NCI-H226 (cell line): Measurements from ENCODE around the gene RPEL1.
"Not testable (repeated sequence)": the region's sequence is repeated elsewhere in the genome, so short reads cannot be mapped to it uniquely, and the experiment has no call there.

Experiments used
- DNase-seq: peaks from one replicate; pipeline ENCODE4 v3.0.0-alpha.2; 2015

RPEL1 gene

DNA sequence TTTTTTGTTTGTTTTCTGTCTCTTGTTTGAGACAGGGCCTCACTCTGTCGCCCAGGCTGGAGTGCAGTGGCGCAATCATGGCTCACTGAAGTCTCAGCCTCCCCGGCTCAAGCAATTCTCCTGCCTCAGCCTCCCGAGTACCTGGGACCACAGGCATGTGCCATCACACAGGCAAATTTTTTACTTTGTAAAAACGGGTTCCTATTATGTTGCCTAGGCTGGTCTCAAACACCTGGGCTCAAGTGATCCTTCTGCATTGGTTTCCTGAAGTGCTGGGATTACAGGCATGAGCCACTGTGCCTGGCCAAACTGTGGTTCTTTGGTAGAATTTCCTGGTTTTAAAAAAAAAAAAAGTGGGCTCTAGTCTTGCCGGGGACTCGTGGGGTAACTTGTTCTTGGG, at the start of gene RPEL1:
TSS of gene RPEL1 (plus strand) at position 301 of the 400 bp plus-strand sequence. CDS start 110 bp downstream, outside the sequence.
- DNase-seq, result not testable (repeated sequence)

DNA sequence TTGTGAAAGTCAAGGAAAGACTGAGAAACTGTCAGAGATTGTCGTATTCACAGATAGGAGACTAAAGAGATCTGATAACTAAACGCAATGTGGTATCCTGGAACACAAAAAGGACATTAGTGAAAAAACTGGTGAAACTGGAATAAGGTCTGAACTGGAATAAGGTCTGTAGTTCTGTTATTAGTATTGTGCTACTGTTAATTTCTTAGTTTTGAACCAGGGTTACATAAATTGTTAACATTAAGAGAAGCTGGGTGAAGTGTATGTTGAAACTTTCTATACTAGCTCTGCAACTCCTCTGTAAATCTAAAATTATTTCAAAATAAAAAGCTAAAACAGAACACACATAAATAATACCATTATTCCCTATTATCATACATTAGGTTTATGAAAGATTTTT, 49.2 kb upstream of the RPEL1 start:
- DNase-seq, result no peak

DNA sequence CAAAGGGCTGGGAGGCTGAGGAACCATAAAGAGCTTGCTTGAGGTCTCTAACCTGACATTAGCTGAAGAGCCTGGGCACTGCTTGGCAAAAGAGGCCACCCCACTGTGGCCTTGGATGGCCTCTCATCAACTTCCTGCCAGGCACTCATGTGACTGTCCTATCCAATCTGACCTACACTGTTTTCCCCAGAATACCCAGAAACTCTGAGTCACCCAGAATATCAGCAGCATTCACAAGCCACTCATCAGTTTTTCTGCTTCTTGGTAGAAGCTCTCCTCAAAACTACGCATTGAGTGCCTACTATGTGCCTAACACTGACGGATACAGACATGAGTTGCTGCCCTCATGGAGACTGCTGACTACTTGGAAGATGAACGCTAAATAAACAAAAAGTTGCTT, 48.5 kb upstream of the RPEL1 start:
- peak; percentile 55 for DNase-seq

DNA sequence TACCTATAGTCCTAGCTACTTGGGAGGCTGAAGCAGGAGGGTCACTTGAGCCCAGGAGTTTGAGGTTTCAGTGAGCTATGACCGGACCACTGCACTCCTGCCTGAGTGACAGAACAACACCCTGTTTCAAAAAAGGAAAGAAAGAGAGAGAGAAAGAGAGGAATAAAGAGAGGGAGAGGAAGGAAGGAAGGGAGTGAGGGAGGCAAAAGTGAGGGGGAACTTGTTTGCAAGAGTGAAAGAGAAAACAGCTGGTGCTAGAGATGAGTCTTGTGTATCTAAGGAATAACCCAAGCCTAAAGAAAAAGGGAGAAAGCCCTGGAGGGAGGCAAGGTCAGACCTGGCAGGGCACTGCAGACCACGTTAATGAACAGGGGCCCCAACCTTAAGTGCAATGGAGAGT, 47.8 kb upstream of the RPEL1 start:
- no peak for DNase-seq

DNA sequence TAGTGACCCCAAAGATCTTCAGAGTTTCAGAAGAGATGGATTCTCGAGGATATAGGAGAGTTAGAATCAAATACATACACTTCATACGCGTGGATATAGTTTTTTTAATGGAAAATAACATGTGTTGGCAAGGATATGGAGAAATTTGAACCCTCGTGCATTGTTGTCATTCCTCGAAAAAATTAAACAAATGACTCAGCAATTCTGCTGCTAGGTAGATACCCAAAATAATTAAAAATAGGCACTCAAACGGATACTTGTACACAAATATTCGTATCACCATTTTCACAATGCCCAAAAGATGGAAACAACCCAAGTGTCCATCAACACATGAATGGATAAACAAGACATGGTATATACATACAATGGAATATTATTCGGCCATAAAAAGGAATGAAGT, 47.0 kb upstream of the RPEL1 start:
- no peak for DNase-seq

DNA sequence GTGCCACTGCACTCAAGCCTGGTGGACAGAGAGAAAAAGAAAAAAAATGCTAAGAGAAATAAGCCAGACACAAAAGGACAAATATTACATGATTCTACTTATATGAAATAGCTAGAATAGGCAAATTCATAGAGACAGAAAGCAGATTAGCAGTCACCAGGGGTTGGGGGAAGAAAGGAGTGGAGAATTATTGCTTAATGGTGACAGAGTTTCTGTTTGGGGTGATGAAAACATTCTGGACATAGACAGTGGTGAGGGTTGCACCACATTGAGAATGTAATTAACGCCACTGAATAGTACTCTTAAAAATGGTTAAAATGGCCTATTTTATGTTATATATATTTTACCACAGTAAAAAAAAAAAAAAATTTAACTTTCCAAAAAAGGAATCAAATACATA, 46.2 kb upstream of the RPEL1 start:
- DNase-seq, result no peak

DNA sequence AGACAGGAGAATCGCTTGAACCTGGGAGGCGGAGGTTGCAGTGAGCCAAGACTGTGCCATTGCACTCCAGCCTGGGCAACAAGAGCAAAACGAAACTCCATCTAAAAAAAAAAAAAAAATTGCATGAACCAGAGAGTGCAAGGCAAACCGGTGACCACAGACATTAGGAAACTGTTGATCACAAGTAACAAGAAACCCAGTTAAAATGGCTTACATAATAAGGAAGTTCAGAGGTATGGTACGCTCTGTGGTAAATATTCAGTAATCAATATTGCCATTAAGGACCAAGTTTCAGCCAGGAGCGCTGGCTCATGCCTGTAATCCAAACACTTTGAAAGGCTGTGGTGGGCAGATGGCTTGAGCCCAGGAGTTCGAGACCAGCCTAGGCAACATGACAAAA, 43.4 kb upstream of the RPEL1 start:
- DNase-seq, result no peak

DNA sequence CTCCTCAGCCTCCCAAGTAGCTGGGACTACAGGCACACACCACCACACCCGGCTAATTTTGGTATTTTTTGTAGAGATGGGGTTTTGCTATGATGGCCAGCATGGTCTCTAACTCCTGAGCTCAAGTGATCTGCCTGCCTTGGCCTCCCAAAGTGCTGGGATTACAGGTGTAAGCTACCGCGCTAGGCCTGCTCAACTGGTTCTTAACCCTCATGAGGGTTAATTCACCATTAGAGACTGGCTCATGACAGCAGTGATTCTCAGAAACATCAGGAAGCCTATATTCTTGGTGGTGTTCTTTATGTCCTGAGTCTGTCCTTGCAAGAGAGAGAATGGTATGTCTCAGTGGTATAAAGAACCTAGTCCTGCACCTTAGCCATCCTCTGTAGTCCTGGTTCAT, 42.2 kb upstream of the RPEL1 start:
- DNase-seq, result no peak

DNA sequence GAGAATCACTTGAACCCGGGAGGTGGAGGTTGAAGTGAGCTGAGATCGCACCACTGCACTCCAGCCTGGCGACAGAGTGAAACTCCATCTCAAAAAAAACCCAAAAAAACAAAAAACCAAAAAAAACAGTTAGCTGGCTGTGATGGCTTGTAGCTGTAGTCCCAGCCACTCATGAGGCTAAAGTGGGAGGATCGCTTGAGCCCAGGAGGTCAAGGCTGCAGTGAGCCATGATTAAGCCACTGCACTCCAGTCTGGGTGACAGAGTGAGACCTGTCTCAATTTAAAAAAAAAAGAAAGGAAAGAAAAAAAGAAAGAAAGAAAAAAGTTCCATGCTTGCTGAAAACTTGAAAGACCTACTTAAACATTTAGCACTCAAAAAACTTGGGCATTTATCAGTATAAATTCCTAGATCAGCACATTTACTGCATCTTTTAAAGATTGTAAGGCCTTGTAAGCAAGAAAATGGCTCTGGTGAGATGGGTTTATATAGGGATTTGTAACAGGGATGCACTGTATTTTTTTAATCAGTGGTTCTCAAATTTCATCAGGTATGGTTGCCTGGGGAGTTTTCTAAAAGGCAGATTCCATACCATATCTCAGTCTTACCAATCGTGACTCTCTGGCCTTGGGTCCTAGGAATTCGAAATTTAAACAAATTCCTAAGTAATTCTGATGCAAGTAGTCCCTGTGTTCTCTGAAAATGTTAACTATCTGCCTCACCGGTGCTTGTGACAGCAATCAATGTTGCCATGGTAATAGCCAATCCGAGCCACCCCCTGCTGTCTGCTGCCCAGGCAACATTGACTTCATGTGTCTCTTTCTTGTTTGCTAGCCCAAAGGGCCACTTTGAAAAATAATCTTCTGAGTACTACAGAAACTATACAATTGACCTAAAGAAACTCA, 41.1 kb upstream of the RPEL1 start:
- no peak for DNase-seq

DNA sequence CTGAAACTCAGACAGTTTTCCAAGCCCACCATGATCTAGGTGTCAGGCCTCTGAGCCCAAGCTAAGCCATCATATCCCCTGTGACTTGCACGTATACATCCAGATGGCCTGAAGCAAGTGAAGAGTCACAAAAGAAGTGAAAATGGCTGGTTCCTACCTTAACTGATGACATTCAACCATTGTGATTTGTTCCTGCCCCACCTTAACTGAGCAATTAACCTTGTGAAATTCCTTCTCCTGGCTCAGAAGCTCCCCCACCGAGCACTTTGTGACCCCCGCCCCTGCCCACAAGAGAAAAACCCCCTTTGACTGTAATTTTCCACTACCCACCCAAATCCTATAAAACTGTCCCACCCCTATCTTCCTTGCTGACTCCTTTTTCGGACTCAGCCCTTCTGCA, 40.3 kb upstream of the RPEL1 start:
- not testable (repeated sequence) for DNase-seq

DNA sequence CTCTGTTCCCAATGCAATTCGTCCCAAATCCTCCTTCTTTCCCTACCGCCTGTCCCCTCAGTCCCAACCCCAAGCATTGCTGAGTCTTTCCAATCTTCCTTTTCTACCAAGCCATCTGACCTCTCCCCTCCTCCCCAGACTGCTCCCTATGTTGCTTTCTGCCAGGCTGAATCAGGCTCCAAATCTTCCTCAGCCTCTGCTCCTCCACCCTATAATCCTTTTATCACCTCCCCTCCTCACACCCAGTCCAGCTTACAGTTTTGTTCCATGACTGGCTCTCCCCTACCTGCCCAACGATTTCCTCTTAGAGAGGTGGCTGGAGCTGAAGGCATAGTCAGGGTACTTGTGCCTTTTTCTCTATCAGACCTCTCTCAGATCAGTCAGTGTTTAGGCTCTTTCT, 39.0 kb upstream of the RPEL1 start:
- DNase-seq, result not testable (repeated sequence)

DNA sequence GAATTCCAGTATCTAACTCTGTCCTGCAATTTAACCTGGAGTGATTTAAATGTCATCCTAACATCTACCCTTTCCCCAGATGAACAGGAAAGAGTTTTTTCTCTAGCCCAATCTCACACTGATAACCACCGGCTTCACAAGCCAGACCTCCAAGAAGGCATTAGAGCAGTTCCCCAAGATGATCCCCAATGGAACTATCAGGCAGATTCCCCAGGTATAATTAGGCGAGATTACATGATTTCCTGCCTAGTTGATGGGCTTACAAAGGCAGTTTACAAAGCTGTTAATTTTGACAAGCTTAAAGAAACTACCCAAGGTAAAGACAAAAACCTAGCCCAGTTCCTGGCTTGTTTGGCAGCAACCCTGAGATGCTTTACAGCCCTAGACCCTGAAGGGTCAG, 38.5 kb upstream of the RPEL1 start:
- DNase-seq, result no peak

DNA sequence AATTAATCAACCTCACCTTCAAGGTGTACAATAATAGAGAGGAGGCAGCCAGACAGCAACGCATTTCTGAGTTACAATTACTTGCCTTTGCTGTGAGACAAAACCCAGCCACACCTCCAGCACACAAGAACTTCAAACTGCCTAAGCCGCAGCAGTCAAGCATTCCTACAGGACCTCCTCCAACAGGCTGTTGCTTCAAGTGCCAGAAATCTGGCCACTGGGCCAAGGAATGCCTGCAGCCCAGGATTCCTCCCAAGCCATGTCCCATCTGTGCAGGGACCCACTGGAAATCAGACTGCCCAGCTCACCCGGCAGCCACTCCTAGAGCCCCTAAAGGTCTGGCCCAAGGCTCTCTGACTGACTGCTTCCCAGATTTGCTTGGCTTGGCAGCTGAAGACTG, 38.0 kb upstream of the RPEL1 start:
- not testable (repeated sequence) for DNase-seq

DNA sequence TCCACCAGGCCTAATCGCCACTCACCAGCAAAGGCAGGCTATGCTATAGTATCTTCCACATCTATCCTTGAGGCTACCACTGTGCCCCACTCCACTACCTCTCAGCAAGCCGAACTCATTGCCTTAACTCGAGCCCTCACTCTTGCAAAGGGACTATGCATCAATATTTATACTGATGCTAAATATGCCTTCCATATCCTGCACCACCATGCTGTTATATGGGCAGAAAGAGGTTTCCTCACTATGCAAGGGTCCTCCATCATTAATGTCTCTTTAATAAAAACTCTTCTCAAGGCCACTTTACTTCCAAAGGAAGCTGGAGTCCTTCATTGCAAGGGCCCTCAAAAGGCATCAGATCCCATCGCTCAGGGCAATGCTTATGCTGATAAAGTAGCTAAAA, 35.4 kb upstream of the RPEL1 start:
- not testable (repeated sequence) for DNase-seq

DNA sequence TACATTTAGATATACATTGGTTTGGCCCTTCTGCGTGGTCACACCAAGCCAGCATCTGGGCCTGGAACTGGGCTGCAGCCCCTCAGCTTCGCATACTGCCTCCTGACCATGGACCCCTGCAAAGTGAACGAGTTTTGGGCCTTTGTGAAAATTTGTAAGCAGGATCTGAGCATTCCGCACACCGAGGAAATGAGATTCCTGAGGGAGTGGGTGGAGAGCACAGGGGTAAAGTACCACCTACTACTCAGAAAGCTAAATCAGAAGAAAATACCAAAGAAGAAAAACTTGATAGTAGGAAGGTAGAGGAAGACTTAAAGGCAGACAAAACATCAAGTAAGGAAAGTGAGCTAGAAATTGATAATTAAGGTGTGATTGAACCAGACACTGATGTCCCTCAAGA, 30.1 kb upstream of the RPEL1 start:
- DNase-seq, result no peak

DNA sequence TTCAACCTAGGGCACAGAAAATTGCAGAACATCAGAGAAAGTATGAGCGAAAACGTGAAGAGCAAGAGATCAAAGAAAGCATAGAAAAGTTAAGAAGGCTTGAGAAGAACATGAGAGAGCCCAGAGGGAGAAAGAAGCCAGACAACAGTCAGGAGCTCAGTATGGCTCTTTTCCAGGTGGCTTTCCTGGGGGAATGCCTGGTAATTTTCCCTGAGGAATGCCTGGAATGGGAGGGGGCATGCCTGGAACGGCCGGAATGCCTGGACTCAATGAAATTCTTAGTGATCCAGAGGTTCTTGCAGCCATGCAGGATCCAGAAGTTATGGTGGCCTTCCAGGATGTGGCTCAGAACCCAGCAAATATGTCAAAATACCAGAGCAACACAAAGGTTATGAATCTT, 29.3 kb upstream of the RPEL1 start:
- peak; percentile 81 for DNase-seq

DNA sequence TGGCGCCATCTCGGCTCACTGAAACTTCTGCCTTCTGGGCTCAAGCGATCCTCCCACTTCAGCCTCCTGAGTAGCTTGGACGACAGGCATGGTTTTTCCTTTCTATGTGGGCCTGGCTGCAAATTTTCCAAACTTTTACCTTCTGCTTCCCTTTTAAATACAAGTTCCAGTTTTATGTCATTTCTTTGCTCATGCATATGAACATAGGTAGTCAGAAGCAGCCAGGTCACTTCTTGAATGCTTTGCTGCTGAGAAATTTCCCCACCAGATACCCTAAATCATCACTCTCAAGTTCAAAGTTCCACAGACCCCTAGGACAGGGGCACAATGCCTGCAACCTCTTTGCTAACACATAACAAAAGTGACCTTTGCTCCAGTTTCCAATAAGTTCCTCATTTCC, 21.6 kb upstream of the RPEL1 start:
- DNase-seq, result no peak

DNA sequence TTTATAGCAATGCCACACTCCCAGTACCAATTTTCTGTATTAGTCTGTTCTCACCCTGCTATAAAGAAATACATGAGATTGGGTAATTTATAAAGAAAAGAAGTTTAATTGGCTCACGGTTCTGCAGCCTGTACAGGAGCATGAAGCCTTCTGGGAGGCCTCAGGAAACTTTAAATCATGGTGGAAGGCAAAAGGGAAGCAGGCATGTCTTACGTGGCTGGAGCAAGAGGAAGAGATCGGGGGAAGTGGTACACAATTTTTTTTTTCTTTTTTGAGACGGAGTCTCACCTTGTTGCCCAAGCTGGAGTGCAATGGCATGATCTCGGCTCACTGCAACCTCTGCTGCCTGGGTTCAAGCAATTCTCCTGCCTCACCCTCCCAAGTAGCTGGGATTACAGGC, 21.0 kb upstream of the RPEL1 start:
- DNase-seq, result not testable (repeated sequence)

DNA sequence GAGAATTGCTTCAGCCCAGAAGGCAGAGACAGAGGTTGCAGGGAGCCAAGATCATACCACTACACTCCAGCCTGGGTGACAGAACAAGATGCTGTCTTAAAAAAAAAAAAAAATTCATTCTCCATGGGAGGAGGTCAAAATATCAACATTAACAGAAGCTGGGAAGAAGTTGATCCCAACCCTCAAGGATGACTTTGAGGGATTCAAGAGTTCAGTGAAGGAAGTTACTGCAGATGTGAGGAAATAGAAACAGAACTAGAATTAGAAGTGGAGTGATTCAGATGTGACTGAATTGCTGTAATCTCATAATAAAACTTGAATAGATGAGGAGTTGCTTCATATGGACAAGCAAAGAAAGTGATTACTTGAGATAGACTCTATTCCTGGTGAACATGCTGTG, 19.7 kb upstream of the RPEL1 start:
- no peak for DNase-seq

DNA sequence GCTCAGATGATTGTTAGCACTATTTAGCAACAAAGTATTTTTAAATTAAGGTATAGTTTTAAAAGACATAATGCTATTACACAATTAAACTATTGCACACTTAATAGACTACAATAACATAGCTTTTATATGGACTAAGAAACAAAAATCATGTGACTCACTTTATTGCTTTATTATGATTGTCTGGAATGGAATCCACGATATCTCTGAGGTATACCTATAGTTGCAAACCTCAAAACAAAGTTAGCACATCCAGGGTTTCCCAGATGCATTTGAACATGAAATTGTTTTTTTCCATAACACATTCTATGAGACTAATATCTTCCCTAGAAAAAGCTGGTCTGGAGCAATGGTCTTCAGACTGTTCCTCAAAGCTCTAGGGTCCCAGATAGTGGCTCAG, 18.3 kb upstream of the RPEL1 start:
- DNase-seq, result peak; percentile 81

DNA sequence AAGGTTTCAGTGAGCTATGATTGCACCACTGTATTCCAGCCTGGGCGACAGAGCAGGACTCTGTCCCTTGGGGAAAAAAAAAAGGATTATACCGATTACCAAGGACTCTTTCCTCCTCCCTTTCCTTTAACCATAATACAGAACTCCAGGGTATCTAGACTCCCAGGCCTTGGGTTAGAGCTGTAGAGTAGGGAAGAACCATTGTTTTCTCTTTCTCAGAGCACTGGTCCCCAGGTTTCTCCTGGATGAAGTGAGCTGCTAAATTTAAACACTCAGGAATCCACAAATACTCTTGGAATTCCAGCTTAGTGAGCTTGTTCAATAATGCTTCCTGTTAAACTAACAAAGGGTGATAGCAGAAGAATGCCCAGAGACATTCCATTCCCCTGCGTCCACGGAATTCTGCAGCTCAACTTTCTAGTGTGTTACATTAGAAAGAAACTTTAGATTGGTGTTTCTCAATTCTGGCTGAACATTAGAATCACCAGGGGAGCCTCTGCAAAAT, 14.6 kb upstream of the RPEL1 start:
- DNase-seq, result peak; percentile 98

DNA sequence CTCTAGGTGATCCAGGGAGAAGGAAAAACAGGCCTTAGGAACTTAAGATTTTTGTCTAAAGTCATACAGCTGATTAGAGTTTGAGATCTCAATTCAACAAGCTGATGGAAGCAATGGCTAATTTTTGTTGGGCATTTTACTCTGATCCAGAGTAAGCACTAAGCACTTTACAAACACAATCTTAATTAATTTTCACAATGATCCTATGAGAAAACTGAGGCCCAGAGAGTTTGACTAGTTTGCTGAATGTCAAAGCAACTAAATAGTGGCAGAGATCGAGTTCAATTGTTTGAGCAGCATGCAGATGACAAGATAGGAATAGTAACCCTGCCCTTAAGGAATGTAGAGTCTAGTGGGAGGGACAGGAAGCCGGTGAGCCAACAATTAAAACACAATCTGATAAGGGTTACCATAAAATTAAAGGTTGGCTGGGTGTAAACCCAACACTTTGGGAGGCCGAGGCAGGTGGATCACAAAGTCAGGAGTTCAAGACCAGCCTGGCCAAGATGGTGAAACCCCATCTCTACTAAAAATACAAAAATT, 13.5 kb upstream of the RPEL1 start:
- no peak for DNase-seq

DNA sequence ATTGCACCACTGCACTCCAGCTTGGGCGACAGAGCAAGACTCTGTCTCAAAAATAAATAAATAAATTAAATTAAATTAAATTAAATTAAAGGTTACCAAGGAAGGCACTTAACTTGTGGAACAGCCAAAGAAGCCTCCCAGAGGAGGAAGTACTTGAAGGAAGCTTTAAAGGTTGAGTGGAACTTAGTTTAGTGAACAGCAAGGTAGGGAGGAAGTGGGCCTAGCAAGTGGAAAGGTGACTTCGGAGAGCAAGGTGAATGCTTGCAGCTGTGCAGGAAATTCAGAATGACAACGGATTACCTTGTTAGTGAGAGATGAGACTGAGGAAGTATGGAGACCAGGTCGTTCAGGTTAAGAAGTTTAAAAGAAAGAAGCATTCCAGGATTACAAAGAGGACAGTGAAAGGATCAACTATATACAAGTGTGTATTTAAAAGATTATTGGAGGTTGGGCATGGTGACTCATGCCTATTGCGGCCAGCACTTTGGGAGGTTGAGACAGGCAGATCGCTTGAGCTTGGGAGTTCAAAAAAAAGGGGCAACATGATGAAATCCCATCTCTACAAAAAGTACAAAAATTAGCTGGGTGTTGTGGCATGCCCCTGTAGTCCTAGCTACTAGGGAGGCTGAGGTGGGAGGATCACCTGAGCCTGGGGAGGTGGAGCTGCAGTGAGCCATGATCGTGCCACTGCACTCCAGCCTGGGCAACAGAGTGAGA, 12.8 kb upstream of the RPEL1 start:
- peak; percentile 52 for DNase-seq

DNA sequence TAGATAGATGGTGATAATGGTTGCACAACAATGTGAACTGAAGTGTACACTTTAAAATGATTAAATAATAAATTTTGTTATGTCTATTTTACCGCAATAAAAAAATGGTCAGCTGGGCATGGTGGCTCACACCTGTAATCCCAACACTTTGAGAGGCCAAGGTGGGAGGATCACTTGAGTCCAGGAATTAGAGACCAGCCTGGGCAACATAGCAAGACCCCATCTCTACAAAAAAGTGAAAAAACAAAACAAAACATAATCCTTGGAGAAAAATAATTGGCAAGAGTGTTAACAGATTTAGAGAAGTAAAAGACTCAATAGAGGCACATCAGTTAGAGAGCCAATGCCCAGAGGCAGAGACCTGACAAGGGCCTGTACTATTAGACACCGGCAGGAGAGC, 9.9 kb upstream of the RPEL1 start:
- no peak for DNase-seq
